Measurements from ENCODE around the gene YRDC.

- TF ChIP-seq CTCF (conservative IDR thresholded peaks at IDR 0.05; ENCODE audit: low read length) (no peak), EZH2phosphoT487 (IDR thresholded peaks at IDR 0.05; ENCODE audit: borderline replicate concordance) (no peak)
These were observed 45.1 kb upstream of the YRDC start for GRCh38 chr1:37853157-37853556.

Data from Loucy (cell line).